PC-9 (cell line): Measurements from ENCODE around the gene BEST2. TPM values are rescaled to one million over a fixed set of nuclear protein-coding genes. Genes with fewer than 3 reads are reported as not detected.

Experiments
- BruUV-seq: library from RNA; stranded (reverse); fragments of 400-500 nt; replicated peaks from 2 replicates; lab custom pipeline; 2021; lab: Mats Ljungman, UMichigan
- CTCF ChIA-PET: fragments of 300-600 bp; sonication (Branson Sonifier 250); formaldehyde crosslinking; loops from one replicate; lab custom pipeline; 2022; ENCODE audit warnings: antibody characterized with exemption; lab: Charles Lee
- POLR2A ChIA-PET: fragments of 300-600 bp; sonication (Branson Sonifier 250); formaldehyde crosslinking; loops from one replicate; lab custom pipeline; 2022; ENCODE audit warnings: antibody characterized with exemption; ENCODE audit not compliant: unreplicated experiment; lab: Charles Lee
- DNase-seq, 2 experiments: peaks; one replicate each; pipeline versions ENCODE4 v3.0.0 to v3.0.0-alpha.2; 2015 to 2022; ENCODE audit warnings: mixed read lengths in 1 of 2
- H2AFZ ChIP-seq: fragments of 200-600 bp; sonication (generic); 2 replicates; pipeline ENCODE4 v1.8.1; 2017; ENCODE audit warnings: antibody characterized with exemption
- H3F3A ChIP-seq: fragments of 200-600 bp; sonication (generic); 2 replicates; pipeline ENCODE4 v1.8.1; 2017; ENCODE audit warnings: antibody characterized with exemption, mild to moderate bottlenecking, low read depth; ENCODE audit not compliant: insufficient read depth
- H3K27ac ChIP-seq: fragments of 200-600 bp; sonication (generic); 2 replicates; pipeline ENCODE4 v1.6.1; 2016; ENCODE audit warnings: mixed run types
- H3K27me3 ChIP-seq: fragments of 200-600 bp; sonication (generic); 2 replicates; pipeline ENCODE4 v1.6.1; 2016; ENCODE audit warnings: low read depth, mixed run types; ENCODE audit not compliant: insufficient read depth
- H3K36me3 ChIP-seq: fragments of 200-600 bp; sonication (generic); 2 replicates; pipeline ENCODE4 v1.6.1; 2016; ENCODE audit warnings: low read depth, mixed run types
- H3K4me1 ChIP-seq: fragments of 200-600 bp; sonication (generic); replicated peaks from 2 replicates; pipeline ENCODE4 v1.6.1; 2016; ENCODE audit warnings: mixed run types; ENCODE audit not compliant: insufficient read depth
- H3K4me2 ChIP-seq: fragments of 200-600 bp; sonication (generic); 2 replicates; pipeline ENCODE4 v1.6.1; 2017; ENCODE audit warnings: mixed run types
- H3K4me3 ChIP-seq: fragments of 200-600 bp; sonication (generic); 2 replicates; pipeline ENCODE4 v1.6.1; 2016; ENCODE audit warnings: mixed run types
- H3K79me2 ChIP-seq: fragments of 200-600 bp; sonication (generic); 2 replicates; pipeline ENCODE4 v1.6.1; 2017; ENCODE audit warnings: low read depth, mixed run types
- H3K9me2 ChIP-seq: fragments of 200-600 bp; sonication (generic); 2 replicates; pipeline ENCODE4 v1.8.1; 2017; ENCODE audit warnings: mild to moderate bottlenecking; ENCODE audit not compliant: insufficient read depth
- H3K9me3 ChIP-seq: fragments of 200-600 bp; sonication (generic); 2 replicates; pipeline ENCODE4 v1.8.1; 2016; ENCODE audit warnings: low read depth; ENCODE audit not compliant: insufficient read depth
- H4K20me1 ChIP-seq: fragments of 200-600 bp; sonication (generic); 2 replicates; pipeline ENCODE4 v1.8.1; 2017; ENCODE audit not compliant: insufficient read depth
- EZH2 ChIP-seq: fragments of 200-600 bp; sonication (generic); IDR thresholded peaks from 2 replicates; pipeline ENCODE4 v1.8.0; 2017; ENCODE audit warnings: antibody characterized with exemption, low read depth
- intact Hi-C: fragments of 100-400 bp; cut with micrococcal nuclease; formaldehyde crosslinking; loops from one replicate; pipeline ENCODE4 v1.10.0; 2022; ENCODE audit not compliant: unreplicated experiment
- total RNA-seq: library from RNA; stranded (reverse); gene quantifications from 2 replicates; pipeline ENCODE4 v1.2.3, GENCODE V29; 2021
- TF ChIP-seq, protein P1 (sequence below): fragments of 200-600 bp; sonication (generic); conservative IDR thresholded peaks from 2 replicates; pipeline ENCODE4 v1.6.1; 2017; ENCODE audit warnings: mixed run types, antibody characterized with exemption, mild to moderate bottlenecking, moderate library complexity

The BEST2 gene
- total RNA-seq, 1 experiment from 2014 or later, result not detected

DNA sequence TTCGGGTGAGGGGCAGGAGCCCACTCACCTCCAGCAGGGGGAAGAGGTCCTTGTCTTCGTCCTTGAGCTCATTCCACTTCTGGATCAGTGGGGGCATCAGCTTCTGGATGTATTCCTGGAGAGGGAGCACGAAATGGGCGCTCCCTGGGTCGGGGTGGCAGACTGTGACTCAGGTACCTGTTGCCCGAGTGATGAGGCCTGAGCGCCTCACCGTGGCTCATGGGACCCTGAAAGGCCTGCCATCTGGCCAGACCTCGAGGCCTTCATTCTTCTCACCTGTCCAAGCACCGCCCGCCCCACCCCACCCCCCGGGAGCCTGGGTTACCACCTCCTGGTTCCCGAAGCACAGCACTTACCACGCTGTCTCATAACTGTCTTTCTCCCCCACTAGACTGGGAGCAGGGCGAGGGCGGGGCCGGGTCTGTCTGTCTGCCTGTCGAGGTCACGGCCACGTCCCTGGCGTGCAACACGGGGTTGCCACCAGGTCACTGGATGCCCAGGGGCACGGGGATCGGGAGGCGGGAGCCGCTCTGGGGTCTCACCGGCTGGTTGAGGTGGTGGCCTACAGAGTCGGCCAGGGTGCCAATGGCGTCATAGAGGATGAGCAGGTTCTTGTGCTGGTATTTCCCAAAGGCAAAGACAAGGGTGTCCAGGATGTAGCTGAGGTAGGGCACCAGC, 45.8 kb upstream of the BEST2 start:
- POLR2A ChIA-PET, result no interaction called here

DNA sequence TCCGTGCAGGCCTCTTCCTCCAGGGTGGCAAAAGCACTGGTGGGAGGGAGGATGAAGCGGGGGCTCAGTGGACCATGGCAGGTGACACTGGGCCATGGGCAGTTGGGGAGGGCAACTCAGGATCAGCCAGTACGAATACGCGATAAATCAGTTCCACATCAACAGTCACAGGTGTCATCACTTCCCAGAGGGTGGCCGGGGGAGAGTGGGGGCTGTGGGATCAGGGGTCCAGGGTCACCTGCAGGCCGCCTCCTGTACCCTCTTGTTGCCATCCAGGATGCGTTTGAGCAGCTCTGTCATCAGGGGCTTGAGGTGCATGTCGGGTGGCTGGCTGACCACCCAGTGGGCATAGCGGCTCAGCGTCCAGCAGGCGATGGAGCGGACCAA, 45.3 kb upstream of the BEST2 start:
- H3K9me2 ChIP-seq, result no peaks in the 10 kb centered on the region
- no peaks in the 10 kb centered on the region for H3K9me3 ChIP-seq
- no peak overlapping the region for H2AFZ ChIP-seq
- TF ChIP-seq EZH2, result no peak
- TF ChIP-seq, protein P1, sequence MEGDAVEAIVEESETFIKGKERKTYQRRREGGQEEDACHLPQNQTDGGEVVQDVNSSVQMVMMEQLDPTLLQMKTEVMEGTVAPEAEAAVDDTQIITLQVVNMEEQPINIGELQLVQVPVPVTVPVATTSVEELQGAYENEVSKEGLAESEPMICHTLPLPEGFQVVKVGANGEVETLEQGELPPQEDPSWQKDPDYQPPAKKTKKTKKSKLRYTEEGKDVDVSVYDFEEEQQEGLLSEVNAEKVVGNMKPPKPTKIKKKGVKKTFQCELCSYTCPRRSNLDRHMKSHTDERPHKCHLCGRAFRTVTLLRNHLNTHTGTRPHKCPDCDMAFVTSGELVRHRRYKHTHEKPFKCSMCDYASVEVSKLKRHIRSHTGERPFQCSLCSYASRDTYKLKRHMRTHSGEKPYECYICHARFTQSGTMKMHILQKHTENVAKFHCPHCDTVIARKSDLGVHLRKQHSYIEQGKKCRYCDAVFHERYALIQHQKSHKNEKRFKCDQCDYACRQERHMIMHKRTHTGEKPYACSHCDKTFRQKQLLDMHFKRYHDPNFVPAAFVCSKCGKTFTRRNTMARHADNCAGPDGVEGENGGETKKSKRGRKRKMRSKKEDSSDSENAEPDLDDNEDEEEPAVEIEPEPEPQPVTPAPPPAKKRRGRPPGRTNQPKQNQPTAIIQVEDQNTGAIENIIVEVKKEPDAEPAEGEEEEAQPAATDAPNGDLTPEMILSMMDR, result no peak
- H3K4me2 ChIP-seq, result no peak overlapping the region
- H3K36me3 ChIP-seq, result peaks cover 45% of the 10 kb centered on the region
- H3K27me3 ChIP-seq, result no peaks in the 10 kb centered on the region
- H3K4me1 ChIP-seq, result no peaks in the 10 kb centered on the region
- peaks cover 31% of the 10 kb centered on the region for H3F3A ChIP-seq
- intact Hi-C loops, result no loop called here
- ChIA-PET CTCF (no interaction called here), POLR2A (no interaction called here)
- H4K20me1 ChIP-seq, result peaks cover 20% of the 10 kb centered on the region
- H3K4me3 ChIP-seq, result no peak overlapping the region
- no peaks in the 10 kb centered on the region; the same call in 1 of the 2 replicates for H3K79me2 ChIP-seq
- H3K27ac ChIP-seq, result no peak overlapping the region
- no TSS peak for BruUV-seq
- no peak for DNase-seq

More for the DNA sequence above, 45.8 kb upstream of the BEST2 start:
- Histone ChIP-seq H3K27me3 (no peaks in the 10 kb centered on the region), H3K4me1 (no peaks in the 10 kb centered on the region), H3K27ac (no peak overlapping the region), H3K9me2 (no peaks in the 10 kb centered on the region), H3K4me3 (no peak overlapping the region), H3K4me2 (no peak overlapping the region), H2AFZ (no peak overlapping the region), H3F3A (peaks cover 31% of the 10 kb centered on the region), H3K9me3 (no peaks in the 10 kb centered on the region), H4K20me1 (peaks cover 18% of the 10 kb centered on the region), H3K36me3 (peaks cover 47% of the 10 kb centered on the region), H3K79me2 (no peaks in the 10 kb centered on the region)
- TF ChIP-seq, protein P1, result no peak
- no peak for TF ChIP-seq EZH2
- intact Hi-C loops, result no loop called here
- CTCF ChIA-PET, result no interaction called here
- BruUV-seq, result no TSS peak
- DNase-seq, result no peak

DNA sequence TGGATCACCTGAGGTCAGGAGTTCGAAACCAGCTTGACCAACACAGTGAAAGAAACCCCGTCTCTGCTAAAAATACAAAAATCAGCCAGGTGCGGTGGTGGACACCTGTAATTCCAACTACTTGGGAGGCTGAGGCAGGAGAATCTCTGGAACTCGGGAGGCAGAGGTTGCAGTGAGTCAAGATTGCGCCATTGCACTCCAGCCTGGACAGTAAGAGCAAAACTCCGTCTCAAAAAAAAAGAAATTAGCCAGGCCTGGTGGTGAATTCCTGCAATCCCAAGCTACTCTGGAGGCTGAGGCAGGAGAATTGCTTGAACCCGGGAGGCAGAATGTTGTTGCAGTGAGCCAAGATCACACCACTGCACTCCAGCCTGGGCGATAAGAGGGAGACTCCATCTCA, 43.0 kb upstream of the BEST2 start:
- no peak for TF ChIP-seq EZH2
- TF ChIP-seq, protein P1, result no peak
- BruUV-seq, result no TSS peak
- ChIA-PET CTCF (interaction anchor here (0.5 to 0.7 kb wide), 2 partner anchors 52 to 1794 kb away, joined by 4 to 5 read pairs; no protein-coding TSS in a partner anchor), POLR2A (interaction anchor here (0.5 kb wide), 1 partner anchor 23 kb away, joined by 3 read pairs; no protein-coding TSS in a partner anchor)
- Histone ChIP-seq H3K36me3 (peaks cover 46% of the 10 kb centered on the region), H3K27ac (no peak overlapping the region), H3K4me2 (no peak overlapping the region), H3F3A (peaks cover 36% of the 10 kb centered on the region), H3K4me1 (no peaks in the 10 kb centered on the region), H3K4me3 (no peak overlapping the region), H3K9me3 (no peaks in the 10 kb centered on the region), H2AFZ (no peak overlapping the region), H3K9me2 (no peaks in the 10 kb centered on the region), H3K27me3 (no peaks in the 10 kb centered on the region), H3K79me2 (no peaks in the 10 kb centered on the region; the same call in 1 of the 2 replicates), H4K20me1 (peaks cover 14% of the 10 kb centered on the region)
- DNase-seq, result no peak
- intact Hi-C loops, result no loop called here
